HG02885 (cell line): ENCODE results near the gene CALCA.

Source experiments
- ATAC-seq: cut with Tn5 transposase; IDR thresholded peaks from one replicate; pipeline ENCODE4 v1.9.1; 2021; ENCODE audit warnings: mild to moderate bottlenecking; ENCODE audit not compliant: unreplicated experiment, poor library complexity

Gene CALCA

DNA sequence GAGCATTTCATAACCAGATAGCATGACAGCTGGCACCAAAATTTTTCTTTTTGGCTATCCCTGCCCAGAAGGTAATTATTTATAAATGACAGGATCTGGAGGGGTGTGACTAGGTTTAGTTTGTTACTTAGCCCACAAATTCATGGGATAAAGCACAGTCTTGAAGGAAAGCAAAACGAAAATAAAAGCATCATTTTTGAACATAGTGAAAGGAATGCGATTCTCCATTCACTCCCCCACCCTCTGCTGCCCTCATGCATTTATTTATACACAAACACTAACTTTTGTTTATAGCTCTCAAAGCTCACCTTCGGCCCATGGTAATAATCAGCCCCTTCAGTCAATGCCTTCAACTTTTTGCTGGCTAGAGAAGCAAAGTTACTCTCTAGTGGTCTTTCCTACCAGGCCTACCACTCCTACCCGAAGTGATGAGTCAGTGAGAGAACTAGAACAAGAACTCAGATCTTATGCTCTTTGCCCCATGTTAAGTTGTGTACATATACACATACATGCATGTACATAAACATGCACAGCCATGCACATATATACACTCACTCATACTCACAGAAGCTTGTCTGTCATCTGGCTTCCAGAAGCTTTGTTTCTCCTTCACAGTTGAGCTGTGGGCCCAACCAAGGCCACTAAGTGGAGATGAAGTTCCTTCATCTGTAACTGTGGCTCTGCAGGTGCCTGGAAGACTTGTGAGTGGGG lies 22.6 kb downstream of the CALCA start:
- ATAC-seq, result no peak

DNA sequence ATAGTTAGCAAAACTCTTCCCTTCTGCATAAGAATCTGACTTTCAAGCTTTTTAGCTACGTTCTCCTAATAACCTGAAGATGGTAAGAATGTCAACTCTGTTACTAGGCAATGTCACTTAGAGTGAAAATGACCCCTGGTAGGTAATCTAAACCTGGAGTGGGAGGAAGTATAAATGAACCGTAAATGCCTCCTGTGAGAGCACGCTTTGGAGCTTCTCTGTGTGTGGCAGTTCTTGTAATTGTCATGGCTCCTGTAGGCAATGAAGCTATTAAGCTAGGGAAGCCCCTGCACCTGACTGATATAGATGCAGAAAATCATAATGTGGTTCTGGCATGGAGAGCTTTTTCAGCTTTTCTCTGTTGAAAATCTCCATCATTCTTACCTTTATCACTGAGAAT lies 29.4 kb downstream of the CALCA start:
- no peak for ATAC-seq

DNA sequence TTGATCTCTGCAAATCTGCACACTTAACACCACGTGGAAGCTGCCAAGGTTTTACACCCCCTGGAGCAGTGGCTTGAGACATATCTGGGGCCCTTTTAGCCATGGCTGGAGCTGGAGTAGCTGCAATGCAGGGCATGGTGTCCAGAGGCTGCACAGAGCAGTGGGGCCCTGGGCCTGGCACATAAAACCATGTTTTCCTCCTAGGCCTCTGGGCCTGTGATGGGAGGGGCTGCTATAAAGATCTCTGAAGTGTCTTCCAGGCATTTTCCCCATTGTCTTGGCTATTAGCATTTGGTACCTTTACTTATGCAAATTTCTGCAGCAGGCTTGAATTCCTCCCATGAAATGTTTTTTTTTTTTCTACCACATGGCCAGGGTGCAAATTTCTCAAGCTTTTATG lies 33.2 kb downstream of the CALCA start:
- ATAC-seq, result no peak

DNA sequence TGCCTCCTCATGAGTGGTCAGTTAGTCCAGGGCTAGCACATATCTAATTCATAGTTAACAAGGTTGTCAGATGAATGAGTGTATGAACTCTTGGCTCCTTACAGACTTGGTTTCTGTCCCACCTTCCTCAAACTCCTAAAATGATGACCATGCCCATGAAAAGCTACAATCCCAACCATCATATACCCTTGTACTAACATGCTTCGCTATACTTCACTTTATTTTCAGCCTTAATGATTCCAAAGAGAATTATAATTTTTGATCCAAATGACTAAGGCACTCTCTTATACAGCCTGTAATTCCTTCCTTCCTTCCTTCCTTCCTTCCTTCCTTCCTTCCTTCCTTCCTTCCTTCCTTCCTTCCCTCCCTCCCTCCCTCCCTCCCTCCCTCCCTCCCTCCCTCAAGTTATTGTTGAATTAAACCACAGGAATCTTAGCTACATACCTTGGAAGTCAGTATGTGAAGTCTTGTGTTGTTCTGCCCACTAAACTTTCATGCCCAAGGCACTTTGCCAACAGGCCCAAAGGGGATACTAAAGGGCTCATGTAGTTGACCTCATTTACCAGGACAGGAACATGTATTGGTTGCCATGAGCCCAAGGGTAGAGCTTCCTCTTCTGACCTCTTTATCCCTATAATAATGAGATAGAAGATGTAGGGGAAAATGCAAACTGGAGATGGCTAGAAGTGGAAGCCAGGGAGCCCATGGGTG lies 37.4 kb downstream of the CALCA start:
- ATAC-seq, result no peak

DNA sequence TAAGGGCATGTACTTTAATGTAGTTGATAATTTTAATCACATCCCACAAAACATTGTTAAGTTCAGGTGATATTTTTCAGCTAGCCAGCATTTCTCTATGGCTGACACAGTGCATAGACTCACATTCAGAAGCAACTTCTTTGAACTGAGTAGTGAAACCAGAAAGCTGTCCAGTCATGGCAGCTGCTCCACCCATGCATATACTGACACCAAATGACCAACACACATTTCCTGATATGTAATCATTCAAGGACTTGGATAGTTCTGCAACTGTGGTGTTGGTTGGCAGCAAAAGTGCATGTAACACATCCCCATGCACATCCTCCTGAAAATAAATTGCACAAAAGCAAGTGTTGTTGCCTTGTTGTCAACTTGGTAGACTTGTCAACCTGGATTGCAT lies 39.7 kb downstream of the CALCA start:
- no peak for ATAC-seq

DNA sequence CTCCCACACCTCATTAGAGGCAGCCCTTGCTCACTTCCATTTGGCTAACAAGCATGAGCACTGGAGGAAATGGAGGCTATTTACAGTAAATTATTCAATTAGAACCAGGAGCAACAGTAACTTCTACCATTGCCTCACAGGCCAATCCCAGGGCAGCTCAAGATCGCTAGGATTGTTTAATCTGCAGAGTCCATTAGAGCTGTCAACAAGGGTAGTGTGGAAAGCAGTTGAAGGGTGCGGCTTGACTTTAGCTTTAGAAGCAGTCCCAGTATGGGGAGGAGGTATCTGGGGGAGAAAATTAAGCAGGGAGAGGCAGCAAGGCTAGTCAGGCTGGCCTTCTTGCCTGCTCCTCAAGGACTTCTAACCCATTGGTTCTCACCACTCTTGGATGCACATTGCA lies 41.8 kb downstream of the CALCA start:
- no peak for ATAC-seq

DNA sequence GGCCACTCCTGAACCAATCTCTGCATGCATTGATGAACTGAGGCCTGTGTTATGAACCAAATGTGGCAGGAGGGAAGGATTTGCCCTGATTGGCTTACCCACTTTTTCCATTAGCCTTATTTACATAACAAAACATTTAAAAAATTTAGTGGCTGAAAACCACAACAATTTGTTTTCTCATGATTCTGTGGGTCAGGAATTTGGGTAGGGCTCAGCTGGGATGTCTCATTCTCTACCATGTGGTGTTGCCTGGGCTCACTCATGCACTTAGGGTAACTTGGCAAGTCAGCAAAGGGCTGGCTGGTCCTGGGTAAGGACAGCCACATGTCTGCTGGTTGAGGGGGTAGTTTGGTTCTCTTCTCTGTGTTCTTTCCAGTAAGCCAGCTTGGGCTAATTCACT lies 45.0 kb downstream of the CALCA start:
- ATAC-seq, result no peak

DNA sequence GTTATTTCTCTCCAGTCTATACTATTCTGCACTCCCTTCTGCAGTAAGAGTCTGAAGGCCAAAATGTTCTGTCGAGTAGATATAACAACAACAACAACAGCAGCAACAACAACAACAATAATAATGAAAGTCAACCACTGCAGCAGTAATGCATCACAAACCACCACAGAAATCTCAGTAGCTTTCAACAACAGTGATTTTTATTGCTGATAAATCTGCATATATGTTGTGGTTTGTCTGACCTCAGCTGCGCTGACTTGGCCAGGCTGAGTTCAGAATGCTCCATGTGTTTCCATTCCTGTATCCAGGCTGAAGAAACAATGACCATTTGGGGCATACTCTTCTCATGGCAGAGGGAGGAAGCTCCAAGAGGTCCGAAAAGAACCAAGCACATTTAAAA lies 47.8 kb downstream of the CALCA start:
- no peak for ATAC-seq
